CD14-positive monocyte (primary cell): ENCODE results near the gene CNFN. TPM values are rescaled to one million over a fixed set of nuclear protein-coding genes. Genes with fewer than 3 reads are reported as not detected.

Source experiments
- DNase-seq, 3 donors: peaks; one replicate each; pipeline ENCODE4 v3.0.0-alpha.2; 2011 to 2022
- H2AFZ ChIP-seq: 2 replicates; pipeline ENCODE4 v1.6.0; 2012; ENCODE audit warnings: mild to moderate bottlenecking, low read depth, low read length, inconsistent platforms; ENCODE audit not compliant: insufficient read depth, poor library complexity, severe bottlenecking
- H3K27ac ChIP-seq, 2 donors: 1 replicate in 1 of 2; 2 replicates in 1 of 2; pipeline ENCODE4 v1.5.1; 2012 to 2013; ENCODE audit warnings: low read length in 2 of 2, control low read depth in 1 of 2, inconsistent platforms in 1 of 2, low read depth in 1 of 2, mild to moderate bottlenecking in 1 of 2
- H3K27me3 ChIP-seq, 2 donors: one replicate each; pipeline versions ENCODE4 v1.6.0 to v1.6.1; 2011 to 2013; ENCODE audit warnings: low read length in 2 of 2; ENCODE audit not compliant: control insufficient read depth in 2 of 2, insufficient read depth in 2 of 2
- H3K36me3 ChIP-seq, 2 donors: replicated peaks in 1 of 2; 1 replicate in 1 of 2; 2 replicates in 1 of 2; pipeline versions ENCODE4 v1.5.1 to v1.6.1; 2012 to 2013; ENCODE audit warnings: low read length in 2 of 2, control low read depth in 1 of 2, inconsistent platforms in 1 of 2, mild to moderate bottlenecking in 1 of 2; ENCODE audit not compliant: insufficient read depth in 2 of 2, control insufficient read depth in 1 of 2
- H3K4me1 ChIP-seq, 2 donors: 1 replicate in 1 of 2; 2 replicates in 1 of 2; pipeline versions ENCODE4 v1.5.1 to v1.6.1; 2012 to 2013; ENCODE audit warnings: low read length in 2 of 2, control low read depth in 1 of 2, inconsistent platforms in 1 of 2, mild to moderate bottlenecking in 1 of 2, moderate library complexity in 1 of 2; ENCODE audit not compliant: insufficient read depth in 2 of 2, control insufficient read depth in 1 of 2
- H3K4me2 ChIP-seq: replicated peaks from 2 replicates; pipeline ENCODE3; 2012; ENCODE audit warnings: low read length, moderate library complexity, mild to moderate bottlenecking; ENCODE audit not compliant: poor library complexity, severe bottlenecking; ENCODE audit errors: extremely low read depth
- H3K4me3 ChIP-seq, 3 experiments: fragments of 200-600 bp in 1 of 3; sonication (generic) in 1 of 3; replicated peaks in 1 of 3; 1 replicate in 2 of 3; 2 replicates in 1 of 3; pipeline ENCODE4 v1.5.1; 2011 to 2013; ENCODE audit warnings: low read length in 3 of 3, mild to moderate bottlenecking in 3 of 3, control low read depth in 2 of 3, low read depth in 2 of 3, inconsistent platforms in 1 of 3, moderate library complexity in 1 of 3
- H3K79me2 ChIP-seq: 2 replicates; pipeline ENCODE4 v1.6.0; 2012; ENCODE audit warnings: mild to moderate bottlenecking, control low read depth, inconsistent platforms, low read length, moderate library complexity; ENCODE audit not compliant: insufficient read depth
- H3K9ac ChIP-seq: 2 replicates; pipeline ENCODE4 v1.6.0; 2017; ENCODE audit warnings: low read length, mild to moderate bottlenecking; ENCODE audit not compliant: insufficient read depth, poor library complexity, severe bottlenecking
- H3K9me3 ChIP-seq, 2 donors: replicated peaks in 1 of 2; 1 replicate in 1 of 2; 2 replicates in 1 of 2; pipeline versions ENCODE4 v1.5.1 to v1.6.1; 2012 to 2013; ENCODE audit warnings: low read length in 2 of 2, control low read depth in 1 of 2; ENCODE audit not compliant: control insufficient read depth in 1 of 2, insufficient read depth in 1 of 2
- H4K20me1 ChIP-seq: 2 replicates; pipeline ENCODE4 v1.6.0; 2012; ENCODE audit warnings: mild to moderate bottlenecking, low read length, control low read depth, moderate library complexity; ENCODE audit not compliant: insufficient read depth
- H3K27ac Mint-ChIP-seq, 7 donors: one replicate each; pipeline ENCODE4 v1.8.0; 2020; ENCODE audit warnings: mild to moderate bottlenecking in 7 of 7, mixed read lengths in 7 of 7, moderate library complexity in 6 of 7, inconsistent platforms in 2 of 7
- H3K27me3 Mint-ChIP-seq, 3 donors: one replicate each; pipeline ENCODE4 v1.8.0; 2021 to 2022; ENCODE audit warnings: low read depth in 3 of 3, mild to moderate bottlenecking in 3 of 3, mixed read lengths in 3 of 3, moderate library complexity in 3 of 3, inconsistent platforms in 1 of 3
- H3K36me3 Mint-ChIP-seq, 2 donors: one replicate each; pipeline ENCODE4 v1.8.0; 2020; ENCODE audit warnings: mixed read lengths in 2 of 2, inconsistent platforms in 1 of 2, mild to moderate bottlenecking in 1 of 2
- H3K4me1 Mint-ChIP-seq: one replicate; pipeline ENCODE4 v1.8.0; 2020; ENCODE audit warnings: mild to moderate bottlenecking, mixed read lengths
- H3K4me3 Mint-ChIP-seq, 2 donors: one replicate each; pipeline ENCODE4 v1.8.0; 2020; ENCODE audit warnings: mild to moderate bottlenecking in 2 of 2, mixed read lengths in 2 of 2, moderate library complexity in 1 of 2
- H3K9me3 Mint-ChIP-seq, 7 donors: one replicate each; pipeline ENCODE4 v1.8.0; 2020 to 2022; ENCODE audit warnings: mixed read lengths in 7 of 7, mild to moderate bottlenecking in 6 of 7, moderate library complexity in 6 of 7, inconsistent platforms in 2 of 7
- WGBS: methylation state at CpG from one replicate; pipeline ENCODE4 v1.1.5; 2013; ENCODE audit warnings: missing lambda C conversion rate; ENCODE audit not compliant: insufficient coverage; 5-methylcytosine and 5-hydroxymethylcytosine counted together
- intact Hi-C, 2 donors: fragments of 100-400 bp; cut with micrococcal nuclease; formaldehyde crosslinking; loops; one replicate each; pipeline versions ENCODE4 v1.15.0 to v1.15.1; 2023
- polyA plus RNA-seq, 3 donors: library from polyadenylated mRNA; depleted of rRNA in 1 of 3; unstranded in 2 of 3; stranded (reverse) in 1 of 3; fragments of 300-500 nt in 2 of 3; fragments of >200 nt in 1 of 3; fragmentation: Illumina TruSeq in 2 of 3; gene quantifications; 1 replicate in 2 of 3; 2 replicates in 1 of 3; pipeline ENCODE4 v1.2.3, GENCODE V29; 2012 to 2021
- TF ChIP-seq, protein P1 (sequence below): fragments of 200-600 bp; IDR thresholded peaks from one replicate; pipeline ENCODE4 v1.8.0; 2022; ENCODE audit warnings: antibody characterized with exemption, mild to moderate bottlenecking

Gene CNFN
- polyA plus RNA-seq, 3 donors: 0.64 to 6.4 (median 3.4) TPM

DNA sequence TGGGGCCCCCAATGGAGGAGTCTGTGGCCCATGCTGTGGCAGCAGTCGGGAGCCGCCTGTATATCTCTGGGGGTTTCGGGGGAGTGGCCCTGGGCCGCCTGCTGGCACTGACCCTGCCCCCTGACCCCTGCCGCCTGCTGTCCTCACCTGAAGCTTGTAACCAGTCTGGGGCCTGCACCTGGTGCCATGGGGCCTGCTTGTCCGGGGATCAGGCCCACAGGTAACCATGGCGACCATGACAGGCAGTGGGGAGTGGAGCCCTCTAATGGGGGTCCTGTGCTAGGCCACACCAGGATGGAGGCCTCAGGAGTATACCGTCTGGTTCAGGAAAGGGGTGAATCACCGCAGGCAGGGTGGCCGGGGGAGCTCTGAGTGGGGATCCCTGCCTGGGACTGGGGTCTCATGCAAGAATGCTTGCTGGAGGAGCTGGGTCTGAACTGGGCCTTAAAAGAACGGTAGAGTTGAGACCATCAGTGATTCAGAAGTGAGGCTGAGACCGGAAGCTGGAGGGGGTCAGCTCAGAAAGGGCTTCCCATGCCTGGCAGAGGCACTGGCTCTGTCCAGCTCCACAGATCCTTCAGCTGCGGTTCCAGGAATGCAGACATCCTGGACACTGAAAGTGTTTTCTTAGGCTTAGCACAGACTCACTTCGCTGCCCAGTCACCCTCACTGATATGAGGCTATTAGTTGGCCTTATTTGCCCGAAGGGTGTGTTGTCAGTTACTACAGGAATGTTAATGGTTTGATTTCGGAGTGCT, 29.1 kb downstream of the CNFN start:
- DNase-seq: no peak
- Histone ChIP-seq H3K27me3 (no peaks in the 10 kb centered on the region), H3K4me3 (no peak overlapping the region), H4K20me1 (no peaks in the 10 kb centered on the region), H3K4me2 (no peak overlapping the region), H3K79me2 (no peaks in the 10 kb centered on the region), H3K9ac (no peak overlapping the region), H3K27ac (no peak overlapping the region), H3K36me3 (peaks cover 5 to 12% of the 10 kb centered on the region in 2 donors), H2AFZ (no peak overlapping the region), H3K9me3 (peaks cover 8 to 9% of the 10 kb centered on the region in 2 donors), H3K4me1 (peaks cover 14 to 18% of the 10 kb centered on the region in 2 donors)
- Mint-ChIP-seq H3K9me3 (peaks cover 8 to 11% (median 10%) of the 10 kb centered on the region in 7 donors), H3K4me3 (no peak overlapping the region), H3K36me3 (peaks cover 17 to 18% of the 10 kb centered on the region in 2 donors), H3K27me3 (peaks cover 0 to 1% (median 0%) of the 10 kb centered on the region in 3 donors), H3K27ac (peak overlapping the region in 2 of 7 donors; percentile 13 to 80), H3K4me1 (peaks cover 14% of the 10 kb centered on the region)
- intact Hi-C loops: no loop called here
- TF ChIP-seq, protein P1, sequence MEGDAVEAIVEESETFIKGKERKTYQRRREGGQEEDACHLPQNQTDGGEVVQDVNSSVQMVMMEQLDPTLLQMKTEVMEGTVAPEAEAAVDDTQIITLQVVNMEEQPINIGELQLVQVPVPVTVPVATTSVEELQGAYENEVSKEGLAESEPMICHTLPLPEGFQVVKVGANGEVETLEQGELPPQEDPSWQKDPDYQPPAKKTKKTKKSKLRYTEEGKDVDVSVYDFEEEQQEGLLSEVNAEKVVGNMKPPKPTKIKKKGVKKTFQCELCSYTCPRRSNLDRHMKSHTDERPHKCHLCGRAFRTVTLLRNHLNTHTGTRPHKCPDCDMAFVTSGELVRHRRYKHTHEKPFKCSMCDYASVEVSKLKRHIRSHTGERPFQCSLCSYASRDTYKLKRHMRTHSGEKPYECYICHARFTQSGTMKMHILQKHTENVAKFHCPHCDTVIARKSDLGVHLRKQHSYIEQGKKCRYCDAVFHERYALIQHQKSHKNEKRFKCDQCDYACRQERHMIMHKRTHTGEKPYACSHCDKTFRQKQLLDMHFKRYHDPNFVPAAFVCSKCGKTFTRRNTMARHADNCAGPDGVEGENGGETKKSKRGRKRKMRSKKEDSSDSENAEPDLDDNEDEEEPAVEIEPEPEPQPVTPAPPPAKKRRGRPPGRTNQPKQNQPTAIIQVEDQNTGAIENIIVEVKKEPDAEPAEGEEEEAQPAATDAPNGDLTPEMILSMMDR: no peak
- 92% methylated on average over 13 of the region's 16 CpGs for WGBS

GRCh38 chr19:42357290-42357689, 32.8 kb downstream of the CNFN start:
- no peaks in the 10 kb centered on the region for H3K27me3 ChIP-seq
- intact Hi-C loops: no loop called here
- H3K4me2 ChIP-seq: no peak overlapping the region
- Mint-ChIP-seq H3K4me1 (no peaks in the 10 kb centered on the region), H3K27ac (no peak overlapping the region), H3K4me3 (no peak overlapping the region), H3K9me3 (no peaks in the 10 kb centered on the region), H3K27me3 (peaks cover 0 to 3% (median 0%) of the 10 kb centered on the region in 3 donors), H3K36me3 (peaks cover 6 to 18% of the 10 kb centered on the region in 2 donors)
- H3K4me3 ChIP-seq: no peak overlapping the region
- H3K27ac ChIP-seq: no peak overlapping the region
- TF ChIP-seq, protein P1: no peak
- H4K20me1 ChIP-seq: no peaks in the 10 kb centered on the region
- H2AFZ ChIP-seq: no peak overlapping the region
- peaks cover 9 to 14% of the 10 kb centered on the region in 2 donors for H3K36me3 ChIP-seq
- no peak overlapping the region for H3K9ac ChIP-seq
- WGBS: 97% methylated on average over 11 of the region's 12 CpGs
- H3K9me3 ChIP-seq: no peaks in the 10 kb centered on the region
- no peaks in the 10 kb centered on the region for H3K79me2 ChIP-seq
- no peaks in the 10 kb centered on the region for H3K4me1 ChIP-seq
- DNase-seq: no peak
